HG02610 (cell line): ENCODE data around the gene KLF9.

ENCODE experiments used
- ATAC-seq: cut with Tn5 transposase; IDR thresholded peaks from one replicate; pipeline ENCODE4 v1.9.1; 2021; ENCODE audit warnings: mild to moderate bottlenecking, moderate library complexity; ENCODE audit not compliant: unreplicated experiment

KLF9 gene

GRCh38 chr9:70367305-70367930 lies 47.0 kb downstream of the KLF9 start:
- no peak for ATAC-seq

- no peak for ATAC-seq
Observed at GRCh38 chr9:70363760-70364159, 50.7 kb downstream of the KLF9 start.

- no peak for ATAC-seq
Observed at GRCh38 chr9:70362952-70363351, 51.5 kb downstream of the KLF9 start.

GRCh38 chr9:70355801-70356200 lies 58.7 kb downstream of the KLF9 start:
- ATAC-seq = no peak

- ATAC-seq = no peak
Observed at GRCh38 chr9:70352802-70353201, 61.7 kb downstream of the KLF9 start.

GRCh38 chr9:70352356-70352755 lies 62.1 kb downstream of the KLF9 start:
- ATAC-seq = no peak

- ATAC-seq = no peak
Observed at GRCh38 chr9:70347046-70347445, 67.4 kb downstream of the KLF9 start.

- ATAC-seq = no peak
Observed at GRCh38 chr9:70340572-70340971, 73.9 kb downstream of the KLF9 start.
